HG02973 (cell line): ENCODE results near the gene EOLA2.
"Not testable (repeated sequence)": the region's sequence is repeated elsewhere in the genome, so short reads cannot be mapped to it uniquely, and the experiment has no call there.

ENCODE experiments used
- ATAC-seq: cut with Tn5 transposase; IDR thresholded peaks from one replicate; pipeline ENCODE4 v1.9.1; 2021; ENCODE audit warnings: moderate library complexity; ENCODE audit not compliant: unreplicated experiment

Gene EOLA2

DNA sequence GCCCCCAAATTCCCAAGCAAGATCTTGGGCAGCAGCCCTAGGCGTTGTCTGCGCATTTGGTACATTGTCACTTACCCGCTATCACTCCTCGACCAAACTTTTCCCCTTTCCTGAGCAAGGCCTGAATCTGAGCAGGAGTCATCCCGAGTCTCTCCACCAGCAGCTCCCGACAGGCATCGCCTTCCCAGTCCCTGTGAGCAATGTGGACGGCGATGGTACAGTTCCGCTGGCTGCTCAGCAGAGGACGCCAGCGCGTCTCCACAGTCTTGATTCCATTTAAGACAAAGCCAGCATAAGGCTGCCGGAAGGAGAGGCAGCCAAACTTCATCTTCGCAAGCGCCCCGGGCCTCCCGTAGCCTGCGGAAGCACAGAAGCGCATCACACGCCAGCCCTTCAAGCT is 4.7 kb downstream of the EOLA2 start:
- not testable (repeated sequence) for ATAC-seq

- not testable (repeated sequence) for ATAC-seq
These were observed 5.3 kb downstream of the EOLA2 start for GRCh38 chrX:149932970-149933369.

DNA sequence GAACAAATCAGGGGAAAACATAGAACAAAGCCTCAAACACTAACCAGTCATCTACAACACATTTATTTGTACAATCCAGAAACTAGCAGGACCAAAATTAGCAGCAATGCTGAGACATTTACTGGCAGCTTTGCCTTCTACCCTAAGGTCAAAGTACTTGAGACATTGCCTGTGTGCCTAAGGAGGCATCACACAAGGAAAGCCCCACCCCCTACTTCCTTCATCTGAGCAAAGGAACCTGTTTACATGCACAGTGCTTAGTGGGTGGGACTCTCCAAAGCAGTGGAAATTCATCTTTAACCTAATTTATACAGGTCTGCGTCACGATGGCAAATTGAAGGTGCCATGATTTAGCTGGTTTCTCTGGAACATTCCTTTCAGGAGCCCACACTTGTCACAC is 6.1 kb downstream of the EOLA2 start:
- ATAC-seq, result not testable (repeated sequence)

DNA sequence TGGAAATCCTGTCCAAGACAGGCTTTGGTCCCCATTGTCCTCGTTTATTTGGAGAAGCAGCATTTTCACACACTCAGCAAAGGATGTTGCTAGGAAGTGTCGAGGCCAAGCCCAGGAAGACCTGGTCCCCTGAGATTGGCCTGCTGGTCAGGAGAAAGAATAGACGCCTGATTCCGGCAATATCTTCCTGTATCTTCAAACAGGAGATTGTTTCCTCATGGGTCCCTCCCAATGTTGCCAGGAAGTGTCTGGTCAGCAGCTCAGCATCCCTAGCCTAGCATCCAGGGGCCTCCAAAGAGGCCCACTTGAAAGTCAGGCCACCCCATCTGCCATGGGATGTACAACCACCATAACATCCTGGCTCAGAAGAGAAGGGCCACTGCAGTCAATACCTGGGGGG is 6.9 kb downstream of the EOLA2 start:
- ATAC-seq, result not testable (repeated sequence)

- not testable (repeated sequence) for ATAC-seq
These were observed 8.9 kb downstream of the EOLA2 start, which contains the start of gene HSFX4 for GRCh38 chrX:149929400-149929799. HSFX4 (plus strand) TSS chrX:149929573; CDS start chrX:149929645, 72 bp downstream.

- not testable (repeated sequence) for ATAC-seq
These were observed 9.7 kb downstream of the EOLA2 start for GRCh38 chrX:149928635-149929034.

GRCh38 chrX:149927964-149928258 is 10.4 kb downstream of the EOLA2 start:
- ATAC-seq, result peak; percentile 33

DNA sequence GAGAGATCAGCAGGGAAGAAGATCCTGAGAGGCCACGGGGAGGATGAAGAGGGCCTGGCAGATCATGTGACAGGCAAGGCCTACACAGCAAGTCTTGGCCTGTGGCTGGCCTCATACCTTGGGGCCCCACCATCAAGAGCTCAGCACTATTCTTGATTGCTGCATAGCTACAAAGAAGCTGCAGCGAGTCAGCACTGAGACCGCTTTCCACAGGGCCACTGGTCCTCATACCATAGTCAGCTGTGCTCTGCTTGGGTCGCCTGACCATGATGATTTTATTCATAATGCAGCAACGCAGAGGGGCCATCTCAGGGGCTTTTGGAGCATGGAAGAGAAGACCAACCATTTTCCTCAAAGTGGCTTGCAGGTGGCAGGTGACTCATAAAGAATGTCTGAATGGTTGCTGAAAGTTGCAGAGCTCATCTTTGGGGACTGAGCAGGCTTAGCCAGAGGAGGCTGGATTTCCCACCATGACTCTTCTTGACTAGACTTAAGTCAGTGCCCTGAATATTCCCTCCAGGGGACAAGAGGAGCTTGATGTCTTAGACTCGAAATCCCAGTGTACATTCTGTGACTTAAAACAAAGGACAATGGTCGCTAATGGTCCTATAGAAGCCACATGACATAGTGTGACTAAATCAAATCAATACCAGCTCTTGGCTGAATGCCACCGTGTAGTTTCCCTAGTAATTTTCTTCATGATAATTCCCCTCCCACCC is 10.9 kb downstream of the EOLA2 start:
- peak; percentile 49 for ATAC-seq

- ATAC-seq, result not testable (repeated sequence)
These were observed 13.9 kb downstream of the EOLA2 start for GRCh38 chrX:149924434-149924833.

- ATAC-seq, result not testable (repeated sequence)
These were observed 14.5 kb downstream of the EOLA2 start for GRCh38 chrX:149923836-149924235.

DNA sequence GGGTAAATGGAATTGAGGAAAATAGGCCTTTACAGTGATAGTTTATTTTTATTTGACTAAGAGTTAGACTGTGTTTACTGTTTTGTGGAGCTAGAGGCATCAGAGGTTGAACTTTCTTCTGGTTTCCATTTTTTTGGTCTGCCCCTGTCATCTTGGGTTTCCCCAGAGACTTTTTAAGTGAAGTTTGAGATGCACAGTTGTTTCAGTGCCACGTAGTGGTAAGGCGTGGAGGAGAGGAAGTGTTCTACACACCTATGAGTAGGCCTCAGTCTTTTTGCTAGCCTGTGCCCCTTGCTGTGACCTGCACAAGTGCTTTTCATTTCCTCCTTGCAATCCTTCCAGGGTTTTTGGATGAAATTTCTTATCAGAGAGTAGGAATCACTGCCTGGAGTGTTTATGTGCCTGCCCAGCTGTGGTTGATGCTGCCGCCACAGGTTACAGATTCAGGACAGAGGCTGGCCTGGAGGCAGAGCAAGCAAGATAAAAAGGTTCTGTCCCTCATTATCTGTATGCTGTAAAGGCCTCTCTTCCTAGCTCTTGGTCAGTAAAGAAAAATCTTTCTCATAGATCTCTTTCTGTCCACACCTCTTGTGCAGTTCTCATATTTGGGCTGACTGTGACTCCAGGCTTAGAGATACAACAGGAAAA is 21.4 kb downstream of the EOLA2 start:
- peak; percentile 96 for ATAC-seq

GRCh38 chrX:149910178-149910695 is 28.1 kb downstream of the EOLA2 start:
- no peak for ATAC-seq

DNA sequence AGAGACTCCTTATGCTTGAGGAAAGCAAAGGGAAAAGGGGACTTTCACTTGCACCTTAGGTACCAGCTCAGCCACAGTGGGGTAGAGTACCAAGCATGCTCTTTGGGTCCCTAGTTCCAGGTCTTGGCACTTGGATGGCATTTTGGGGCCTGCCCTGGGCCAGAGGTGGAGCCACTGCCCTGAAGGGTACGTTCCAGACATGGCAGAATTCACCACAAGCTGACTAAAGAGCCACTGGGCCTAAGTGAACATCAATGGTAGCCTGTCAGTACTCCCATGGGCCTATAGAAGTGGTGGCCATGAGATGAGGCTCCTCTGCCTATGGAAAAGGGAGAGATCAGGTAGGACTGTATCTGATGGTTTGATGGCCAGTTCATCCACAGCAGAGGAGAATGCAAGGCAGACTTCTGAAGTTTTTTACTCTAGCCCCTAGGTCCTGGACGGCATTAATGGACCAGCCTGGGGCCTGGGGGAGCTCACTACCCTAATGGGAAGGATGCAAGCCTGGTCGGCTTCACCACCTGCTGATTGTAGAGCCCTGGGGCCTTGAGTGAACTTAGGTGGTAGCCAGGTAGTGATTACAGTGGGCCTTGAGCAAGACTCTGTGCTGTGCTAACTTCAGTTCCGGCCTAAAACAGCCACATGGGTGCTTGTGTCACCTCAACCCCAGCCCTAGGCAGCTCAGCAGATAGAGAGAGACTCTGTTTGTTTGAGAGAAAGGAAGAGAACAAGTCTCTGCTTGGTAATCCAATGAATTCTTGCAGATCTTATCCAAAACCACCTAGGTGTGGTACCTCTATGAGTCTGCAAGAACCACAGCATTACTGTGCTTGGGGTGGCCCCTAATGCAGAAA is 28.7 kb downstream of the EOLA2 start:
- ATAC-seq, result no peak

- no peak for ATAC-seq
These were observed 29.6 kb downstream of the EOLA2 start for GRCh38 chrX:149908727-149909126.

GRCh38 chrX:149908308-149908707 is 30.0 kb downstream of the EOLA2 start:
- ATAC-seq, result peak; percentile 65

DNA sequence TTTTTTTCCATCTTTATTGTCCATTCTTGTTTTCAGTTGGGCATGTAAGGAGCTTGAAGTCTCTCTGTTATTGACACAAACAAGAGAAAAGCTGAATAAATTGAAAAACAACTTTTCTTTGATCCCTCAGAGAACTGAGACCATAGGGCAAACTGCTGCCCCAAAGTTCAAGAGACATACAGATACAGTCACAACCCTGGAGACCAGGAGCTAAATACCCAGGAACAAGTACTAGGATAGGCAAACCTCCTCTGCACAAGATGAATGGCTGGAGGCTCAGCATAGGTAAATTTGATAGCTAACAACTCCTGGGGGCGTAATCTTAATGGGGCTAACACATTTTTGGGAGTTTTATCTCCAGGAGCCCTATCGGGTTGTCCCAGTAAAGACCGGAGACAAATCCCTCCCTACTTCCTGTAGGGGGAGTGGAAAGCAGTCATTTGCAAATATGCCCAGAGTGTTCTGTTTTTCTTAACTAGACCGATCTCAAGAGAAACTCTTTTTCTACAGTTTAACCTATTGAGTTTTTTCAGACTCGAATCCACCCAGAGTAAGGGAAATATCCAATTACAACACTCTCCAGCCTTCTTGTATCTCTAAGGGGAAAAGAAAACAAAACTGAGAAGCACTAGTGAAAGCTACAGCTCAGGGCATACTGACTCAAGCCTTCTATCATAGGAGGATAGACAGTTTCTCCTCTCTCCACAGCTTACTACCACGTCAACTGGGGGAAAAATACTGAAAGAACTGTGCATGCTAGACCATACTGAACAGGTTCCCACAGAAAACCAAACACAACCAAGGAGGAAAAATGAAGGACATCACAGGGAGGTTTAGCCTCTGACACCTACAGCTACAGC is 34.2 kb downstream of the EOLA2 start:
- ATAC-seq, result peak; percentile 83

GRCh38 chrX:149898554-149898953 is 39.7 kb downstream of the EOLA2 start:
- ATAC-seq, result peak; percentile 66

DNA sequence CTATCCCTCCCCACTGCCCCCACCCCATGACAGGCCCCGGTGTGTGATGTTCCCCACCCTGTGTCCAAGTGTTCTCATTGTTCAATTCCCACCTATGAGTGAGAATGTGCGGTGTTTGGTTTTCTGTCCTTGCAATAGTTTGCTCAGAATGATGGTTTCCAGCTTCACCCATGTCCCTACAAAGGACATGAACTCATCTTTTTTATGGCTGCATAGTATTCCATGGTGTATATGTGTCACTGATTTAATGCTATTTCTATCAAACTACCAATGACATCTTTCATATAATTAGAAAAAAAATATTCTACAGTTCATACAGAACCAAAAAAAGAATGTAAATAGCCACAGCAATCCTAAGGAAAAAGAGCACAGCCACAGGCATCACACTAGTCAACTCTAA is 47.5 kb downstream of the EOLA2 start:
- not testable (repeated sequence) for ATAC-seq
